ENCODE data around the gene GAS6.
"Not testable (repeated sequence)": the region's sequence is repeated elsewhere in the genome, so short reads cannot be mapped to it uniquely, and the experiment has no call there.

Gene GAS6

DNA sequence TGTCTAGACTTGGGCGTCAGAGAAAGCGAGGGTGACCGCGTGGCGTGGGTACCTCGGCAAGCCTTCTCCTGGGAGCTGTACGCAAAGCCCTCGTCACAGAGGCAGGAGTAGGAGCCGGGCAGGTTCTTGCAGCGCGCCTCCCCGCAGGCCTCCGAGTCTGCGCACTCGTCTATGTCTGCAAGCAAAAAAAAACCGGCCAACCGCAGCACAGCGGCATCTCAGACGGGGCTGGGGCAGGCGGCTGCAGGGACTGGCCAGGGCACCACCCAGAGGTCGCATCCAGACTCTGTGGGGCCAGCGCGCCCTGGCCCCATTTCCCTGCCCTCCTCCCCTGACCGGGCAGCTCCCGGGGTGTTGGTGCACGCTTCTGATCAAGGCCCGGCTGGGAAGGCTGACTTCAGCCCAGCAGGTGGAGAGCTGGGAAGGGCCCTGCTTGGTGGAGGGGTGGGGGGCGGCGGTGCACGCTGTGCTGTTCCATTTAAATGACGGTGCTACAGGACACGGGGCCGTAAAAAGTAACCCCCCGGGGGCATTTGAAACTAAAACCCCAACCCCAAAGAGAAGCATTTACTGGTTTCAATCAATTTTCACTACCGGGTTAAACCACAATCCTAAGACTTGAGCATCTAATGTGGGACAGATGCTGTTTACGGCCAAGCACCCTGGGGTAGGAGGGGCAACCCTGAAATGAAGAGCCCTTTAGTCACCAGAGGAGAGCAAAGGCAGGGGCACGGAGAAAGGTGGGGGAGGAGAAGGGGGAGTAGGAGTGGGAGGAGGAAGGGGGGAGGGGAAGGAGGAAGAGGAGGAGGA is 28.2 kb downstream of the GAS6 start:
- peak; percentile 73 for DNase-seq

DNA sequence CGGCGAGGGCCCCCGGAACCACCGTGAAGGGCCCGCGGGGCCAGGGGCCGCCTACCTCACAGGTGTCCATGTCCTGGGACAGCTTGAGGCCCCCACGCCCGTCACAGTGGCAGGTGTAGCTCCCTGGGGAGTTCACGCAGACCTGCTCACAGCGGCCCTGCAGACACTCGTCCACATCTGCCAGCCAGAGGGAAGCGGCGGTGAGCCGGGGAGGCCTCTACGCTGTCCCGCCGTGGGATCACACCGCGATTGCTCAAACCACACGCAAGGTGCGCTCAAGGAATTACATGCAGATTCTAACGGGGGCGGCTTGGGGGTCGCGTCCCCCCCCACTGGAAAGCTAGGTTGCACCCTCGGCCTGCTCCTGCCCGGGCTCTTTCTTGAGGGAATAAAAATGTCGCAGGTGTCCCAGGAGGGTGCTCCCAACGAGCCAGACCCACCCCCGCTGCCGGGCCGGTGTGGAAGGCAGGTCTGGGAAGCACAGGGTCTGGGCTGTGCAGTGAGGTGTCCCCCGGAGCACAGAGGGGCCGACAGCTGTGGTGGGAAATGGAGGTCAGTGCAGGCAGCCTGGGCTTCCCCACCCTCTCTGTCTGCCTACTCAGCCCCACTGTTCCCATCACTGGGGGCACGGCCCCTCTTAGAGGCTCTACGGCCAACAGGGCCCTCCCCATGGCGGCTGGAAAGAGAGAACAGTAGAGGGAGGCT is 29.2 kb downstream of the GAS6 start:
- no peak for DNase-seq

DNA sequence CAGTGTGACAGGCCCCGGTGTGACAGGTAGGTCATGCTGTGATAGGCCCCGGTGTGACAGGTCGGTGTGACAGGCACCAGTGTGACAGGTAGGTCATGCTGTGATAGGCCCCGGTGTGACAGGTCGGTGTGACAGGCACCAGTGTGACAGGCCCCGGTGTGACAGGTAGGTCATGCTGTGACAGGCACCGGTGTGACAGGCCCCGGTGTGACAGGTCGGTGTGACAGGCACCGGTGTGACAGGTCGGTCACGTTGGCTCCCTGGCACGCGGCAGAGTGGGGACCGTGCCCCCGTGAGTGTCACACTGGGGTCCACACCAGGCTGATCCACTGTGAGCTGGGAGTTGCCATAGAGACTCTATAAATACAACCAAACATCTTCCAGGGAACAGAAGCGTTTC is 29.9 kb downstream of the GAS6 start:
- not testable (repeated sequence) for DNase-seq

DNA sequence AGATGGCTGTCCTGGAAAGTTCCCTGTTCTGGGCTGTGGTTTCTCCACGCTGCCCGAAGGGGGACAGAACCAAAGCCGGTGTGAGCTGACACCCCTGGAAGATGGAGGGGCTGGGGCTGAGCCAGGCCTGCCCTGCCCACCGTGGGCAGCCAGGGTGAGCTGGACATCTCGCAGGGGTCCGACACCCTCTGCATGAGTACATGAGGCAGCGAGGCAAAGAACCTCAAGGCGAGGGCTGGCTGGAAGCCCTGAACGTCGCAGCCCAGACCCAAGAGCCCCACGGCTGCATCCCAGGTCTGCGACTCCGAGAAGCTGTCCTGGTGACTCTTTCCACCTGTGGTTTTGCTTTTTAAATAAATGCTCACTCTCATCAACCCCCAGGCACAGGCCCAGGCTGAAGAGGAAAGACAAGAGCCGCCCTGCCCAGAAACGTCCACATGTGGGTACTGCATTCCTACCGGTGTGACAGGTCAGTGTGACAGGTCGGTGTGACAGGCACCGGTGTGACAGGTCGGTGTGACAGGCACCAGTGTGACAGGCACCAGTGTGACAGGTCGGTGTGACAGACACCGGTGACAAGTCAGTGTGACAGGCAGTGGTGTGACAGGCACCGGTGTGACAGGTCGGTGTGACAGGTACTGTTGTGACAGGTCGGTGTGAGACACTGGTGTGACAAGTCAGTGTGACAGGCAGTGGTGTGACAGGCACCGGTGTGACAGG is 30.6 kb downstream of the GAS6 start:
- DNase-seq: no peak

DNA sequence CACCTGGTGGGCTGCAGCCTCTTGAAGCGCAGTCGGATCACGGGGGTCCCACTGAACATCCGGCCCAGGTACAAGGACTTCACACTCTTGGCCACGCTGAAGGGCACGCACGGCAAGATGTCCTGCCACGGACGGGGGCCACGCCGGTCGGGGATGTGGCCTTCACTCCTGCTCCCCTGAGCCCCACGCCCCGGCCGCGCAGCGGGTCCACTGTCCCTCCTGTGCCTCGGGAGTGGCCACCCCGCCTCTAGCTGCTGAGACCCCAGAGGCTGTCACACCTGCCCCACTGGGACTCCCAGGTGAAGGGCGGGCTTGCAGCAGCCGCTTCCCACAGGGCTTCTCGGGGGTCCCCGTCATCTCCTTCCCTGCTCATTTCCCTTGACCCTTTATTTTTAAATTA is 31.2 kb downstream of the GAS6 start:
- no peak for DNase-seq

DNA sequence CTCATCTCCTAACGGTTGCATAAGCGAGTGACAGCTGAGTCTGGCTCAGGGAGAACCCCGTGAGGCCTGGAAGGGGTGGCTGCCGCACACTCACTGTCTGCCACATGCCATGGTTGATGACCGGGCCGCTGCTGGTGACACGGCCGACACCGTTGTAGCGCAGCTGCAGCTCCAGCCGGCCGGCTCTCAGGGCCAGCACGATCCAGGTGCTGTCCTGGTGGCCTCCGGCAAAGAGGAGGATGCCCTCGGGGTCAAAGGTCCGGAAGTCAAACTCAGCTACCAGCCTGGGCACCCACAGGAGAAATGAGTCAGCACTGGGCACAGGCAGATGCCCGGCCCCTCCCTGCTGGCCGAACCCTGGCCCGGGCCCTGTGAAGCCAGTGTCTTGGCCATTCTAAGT is 31.7 kb downstream of the GAS6 start:
- no peak for DNase-seq

DNA sequence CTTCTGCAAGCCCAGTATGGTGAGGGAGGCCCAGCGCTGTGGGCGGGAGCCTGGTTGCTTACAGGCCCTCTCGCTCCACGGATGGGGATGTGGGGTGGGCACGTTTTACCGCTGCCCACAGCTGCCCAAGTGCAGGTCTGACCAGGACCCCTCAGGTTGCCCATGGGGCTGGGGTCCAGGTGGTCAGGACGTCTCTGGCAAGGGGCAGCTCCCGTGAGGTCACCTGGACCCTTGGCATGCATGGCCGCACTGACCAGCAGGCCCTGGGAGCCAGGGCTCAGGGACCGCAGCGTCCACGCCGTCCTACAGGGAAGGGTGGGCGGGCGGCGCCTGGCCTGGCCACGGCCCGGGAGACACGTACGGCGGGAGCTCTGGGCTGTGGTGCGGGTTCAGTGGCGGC is 32.8 kb downstream of the GAS6 start:
- DNase-seq: no peak

DNA sequence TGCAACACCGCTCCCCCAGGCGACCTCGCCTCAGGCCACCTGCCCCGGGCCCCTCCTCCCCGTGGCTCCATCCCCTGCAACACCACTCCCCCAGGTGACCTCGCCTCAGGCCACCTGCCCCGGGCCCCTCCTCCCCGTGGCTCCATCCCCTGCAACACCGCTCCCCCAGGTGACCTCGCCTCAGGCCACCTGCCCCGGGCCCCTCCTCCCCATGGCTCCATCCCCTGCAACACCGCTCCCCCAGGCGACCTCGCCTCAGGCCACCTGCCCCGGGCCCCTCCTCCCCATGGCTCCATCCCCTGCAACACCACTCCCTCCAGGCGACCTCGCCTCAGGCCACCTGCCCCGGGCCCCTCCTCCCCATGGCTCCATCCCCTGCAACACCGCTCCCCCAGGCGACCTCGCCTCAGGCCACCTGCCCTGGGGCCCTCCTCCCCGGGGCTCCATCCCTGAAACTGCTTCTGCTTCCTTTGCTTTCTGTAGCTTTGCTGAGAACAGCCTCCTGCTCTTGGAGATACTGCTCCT is 33.4 kb downstream of the GAS6 start:
- not testable (repeated sequence) for DNase-seq

DNA sequence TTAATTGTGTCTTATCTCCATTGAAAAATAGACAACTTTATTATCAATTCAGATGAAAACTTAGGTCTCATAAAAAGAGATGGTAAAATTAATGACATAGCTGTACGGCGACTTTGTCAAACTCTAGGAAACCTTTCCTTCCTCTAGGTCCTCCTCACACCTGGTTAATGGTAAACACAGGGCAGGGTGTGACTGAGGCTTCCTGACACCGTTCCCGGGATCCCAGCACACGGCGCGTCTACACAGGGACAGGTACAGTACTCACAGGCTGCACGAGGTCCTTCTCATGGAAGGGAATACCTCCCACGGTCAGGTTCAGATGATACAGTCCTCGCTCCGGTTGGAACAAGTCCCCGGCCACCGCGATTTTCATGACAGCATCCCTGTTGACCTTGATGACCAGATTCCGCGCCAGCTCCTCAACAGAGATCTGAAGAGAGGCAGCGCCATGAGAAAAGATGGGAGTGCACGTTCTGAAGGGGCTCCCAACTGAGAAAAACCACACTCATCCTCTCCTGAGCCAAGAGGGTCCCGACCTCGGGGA is 35.5 kb downstream of the GAS6 start:
- DNase-seq: no peak

DNA sequence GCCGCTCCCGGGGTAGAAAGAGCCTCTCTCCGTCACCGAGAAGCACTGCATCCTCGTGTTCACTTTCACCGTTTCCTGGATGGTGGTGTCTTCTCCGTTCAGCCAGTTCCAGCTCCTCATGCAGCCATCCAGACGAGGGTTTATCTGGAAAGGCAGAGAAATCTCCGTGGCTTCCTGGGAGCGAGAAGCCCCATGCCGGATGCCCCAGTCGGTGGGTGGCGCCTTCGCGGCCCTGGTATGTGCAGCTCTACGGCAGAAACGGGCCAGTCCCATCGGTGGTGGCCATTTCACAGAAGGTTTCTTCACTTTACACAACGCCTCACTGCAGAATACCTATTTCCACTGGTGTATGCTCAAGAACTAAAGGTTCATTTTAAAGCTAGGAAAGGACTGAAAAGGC is 36.9 kb downstream of the GAS6 start:
- no peak for DNase-seq

DNA sequence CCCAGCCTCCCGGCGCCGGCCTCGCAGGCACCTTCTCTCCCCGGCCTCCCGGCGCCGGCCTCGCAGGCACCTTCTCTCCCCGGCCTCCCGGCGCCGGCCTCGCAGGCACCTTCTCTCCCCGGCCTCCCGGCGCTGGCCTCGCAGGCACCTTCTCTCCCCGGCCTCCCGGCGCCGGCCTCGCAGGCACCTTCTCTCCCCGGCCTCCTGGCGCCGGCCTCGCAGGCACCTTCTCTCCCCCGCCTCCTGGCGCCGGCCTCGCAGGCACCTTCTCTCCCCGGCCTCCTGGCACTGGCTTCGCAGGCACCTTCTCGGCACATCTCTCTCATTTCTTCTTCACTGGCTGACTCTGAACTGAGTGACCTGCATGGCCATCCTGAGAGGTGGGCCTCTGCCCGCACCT is 37.4 kb downstream of the GAS6 start:
- not testable (repeated sequence) for DNase-seq

DNA sequence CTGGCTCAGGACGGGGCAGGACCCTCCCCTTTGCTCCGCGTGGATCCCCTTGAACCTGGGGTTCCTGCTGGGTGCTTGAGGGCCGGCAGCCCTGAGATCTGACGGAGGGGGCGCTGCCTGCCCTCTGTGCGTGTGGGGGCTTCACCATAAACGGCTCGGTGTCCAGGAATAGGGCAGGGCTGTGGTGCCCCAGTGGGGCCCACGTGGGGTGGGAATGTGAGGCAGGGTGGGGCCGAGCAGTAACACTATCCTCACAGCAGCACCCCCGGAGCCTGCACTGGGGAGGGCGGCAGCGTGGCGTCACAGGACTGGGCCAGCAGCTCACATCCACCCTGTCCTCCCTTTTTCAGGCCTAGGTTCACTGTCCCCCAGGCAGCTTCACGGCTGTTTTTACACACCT is 38.0 kb downstream of the GAS6 start:
- no peak for DNase-seq

DNA sequence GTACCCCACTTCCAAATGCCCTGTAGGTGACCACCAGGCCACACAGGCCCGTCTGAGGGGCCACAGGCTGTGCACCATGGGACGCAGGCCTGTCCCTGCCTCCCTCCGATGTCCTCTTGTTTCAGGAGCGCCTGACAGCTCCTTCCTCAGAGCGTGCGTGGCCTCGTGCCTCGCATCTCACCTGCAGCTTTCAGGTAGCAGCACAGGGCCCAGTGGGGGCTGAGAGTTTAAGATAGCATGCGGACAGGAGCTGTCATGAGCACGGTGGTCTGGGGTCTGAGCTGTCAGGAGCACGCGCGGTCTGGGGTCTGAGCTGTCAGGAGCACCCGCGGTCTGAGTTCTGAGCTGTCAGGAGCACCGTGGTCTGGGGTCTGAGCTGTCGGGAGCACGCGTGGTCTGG is 40.1 kb downstream of the GAS6 start:
- no peak for DNase-seq

DNA sequence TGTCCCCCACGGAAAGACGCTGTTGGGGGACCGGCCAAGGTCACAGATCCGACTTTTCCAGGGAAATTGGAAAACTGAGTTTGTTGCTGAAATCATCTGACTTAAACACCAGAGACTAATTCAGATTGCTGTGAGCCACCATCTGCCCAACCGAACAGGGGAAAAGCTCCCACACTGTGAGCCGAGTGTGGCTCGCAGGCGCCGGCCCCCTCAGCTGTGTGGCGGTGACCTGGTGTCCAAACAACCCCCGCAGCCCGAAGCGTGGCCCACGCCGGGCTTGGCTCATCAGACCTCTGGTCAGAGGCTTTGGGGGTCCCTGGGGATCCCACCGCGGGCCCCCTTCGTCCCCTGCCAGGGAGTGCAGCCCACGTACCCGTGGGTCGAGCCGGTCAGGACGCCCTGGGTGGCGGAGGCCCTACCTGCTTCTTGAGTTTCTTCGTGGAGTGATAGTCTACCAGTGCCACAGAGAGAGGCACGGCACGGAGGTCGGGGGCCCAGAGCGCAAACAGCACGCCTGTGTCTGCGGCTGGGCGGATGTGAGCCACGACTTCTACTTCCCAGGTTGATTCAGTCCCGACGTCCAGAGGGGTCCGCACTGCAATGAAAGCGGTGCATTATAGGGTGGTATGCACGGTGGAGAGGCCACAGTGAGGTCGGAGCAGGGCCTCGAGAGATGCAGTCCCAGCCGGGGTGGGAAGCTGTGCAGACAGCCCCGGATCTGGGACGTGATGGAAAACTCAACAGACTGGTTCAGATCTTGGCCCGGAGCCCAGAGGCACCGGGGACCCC is 40.7 kb downstream of the GAS6 start:
- no peak for DNase-seq

DNA sequence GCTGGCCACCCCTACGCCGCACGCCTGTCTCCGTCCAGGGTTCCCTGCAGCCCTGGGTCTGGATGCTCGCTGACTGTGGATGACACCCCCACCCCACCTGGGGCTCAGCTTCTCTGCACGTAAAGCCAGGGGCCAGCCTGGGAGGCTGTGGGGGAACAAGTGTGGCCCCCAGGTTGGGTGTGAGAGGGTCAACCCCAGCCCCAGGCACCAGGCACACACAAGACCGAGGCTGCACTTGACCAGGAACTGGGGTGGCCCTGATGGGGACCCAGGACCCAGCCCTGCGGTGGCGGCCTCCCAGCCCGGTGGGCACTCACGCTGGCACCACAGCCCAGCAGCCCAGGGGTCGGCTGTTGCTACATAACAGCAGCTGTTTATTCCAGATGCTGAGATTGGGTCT is 41.6 kb downstream of the GAS6 start:
- DNase-seq: no peak

DNA sequence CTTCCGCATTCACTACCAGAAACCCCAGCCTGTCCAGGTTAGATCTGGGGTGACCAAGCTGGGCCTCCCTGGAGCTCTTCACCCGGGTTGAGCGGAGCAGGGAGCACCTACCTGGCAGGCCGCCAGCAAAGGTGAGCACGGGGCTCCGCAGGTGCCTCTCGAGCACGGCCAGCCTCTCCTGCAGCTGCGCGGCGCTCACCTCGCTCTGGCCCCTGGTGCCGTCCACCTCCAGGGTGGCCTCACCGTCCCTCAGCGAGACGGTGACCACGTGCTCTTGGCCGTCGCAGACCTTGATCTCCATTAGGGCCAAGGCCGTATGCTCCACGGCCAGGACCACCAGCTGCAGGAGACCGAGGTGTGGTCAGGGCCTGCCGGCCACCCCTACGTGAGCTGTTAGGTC is 42.0 kb downstream of the GAS6 start:
- DNase-seq: no peak

DNA sequence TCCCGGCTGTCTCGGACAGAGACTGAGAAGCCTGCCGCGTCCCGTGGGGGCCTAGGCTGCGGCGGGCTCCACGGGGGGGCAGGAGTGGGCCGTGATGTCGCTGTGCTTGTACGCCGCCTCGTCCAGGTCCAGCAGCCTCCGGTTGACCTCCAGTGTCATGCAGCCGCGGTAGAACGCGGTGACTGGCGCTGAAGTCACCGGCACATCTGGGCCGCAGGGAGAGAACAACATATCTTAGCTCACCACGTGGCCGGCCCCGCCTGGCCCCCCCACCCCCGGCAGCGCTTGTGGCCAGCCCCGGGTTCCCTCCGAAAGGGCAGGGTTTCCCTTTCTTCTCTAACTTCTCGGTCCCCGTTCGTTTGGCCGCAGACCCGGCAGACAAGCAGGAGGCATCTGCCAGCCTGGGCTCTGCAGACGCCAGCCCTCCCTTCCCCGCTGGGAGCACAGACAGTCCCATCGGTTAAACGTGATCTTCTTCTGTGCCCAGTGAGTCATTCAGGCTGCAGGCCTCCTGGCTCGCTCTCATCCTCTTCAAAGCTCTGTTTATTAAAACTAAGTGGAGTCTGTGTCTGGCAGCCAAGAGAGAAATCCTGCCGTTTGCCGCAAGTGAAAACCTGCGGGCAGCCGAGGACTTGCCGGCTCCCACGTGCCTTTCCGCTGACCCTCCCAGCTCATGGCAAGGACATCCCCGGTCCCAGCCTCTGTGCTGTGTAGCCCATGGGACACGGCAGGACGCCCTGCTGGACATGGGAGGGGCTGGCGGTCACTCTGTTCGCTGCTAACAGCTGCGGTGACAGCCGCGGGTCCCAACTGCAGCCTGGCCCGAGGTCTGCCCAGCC is 42.8 kb downstream of the GAS6 start:
- DNase-seq: peak; percentile 77

DNA sequence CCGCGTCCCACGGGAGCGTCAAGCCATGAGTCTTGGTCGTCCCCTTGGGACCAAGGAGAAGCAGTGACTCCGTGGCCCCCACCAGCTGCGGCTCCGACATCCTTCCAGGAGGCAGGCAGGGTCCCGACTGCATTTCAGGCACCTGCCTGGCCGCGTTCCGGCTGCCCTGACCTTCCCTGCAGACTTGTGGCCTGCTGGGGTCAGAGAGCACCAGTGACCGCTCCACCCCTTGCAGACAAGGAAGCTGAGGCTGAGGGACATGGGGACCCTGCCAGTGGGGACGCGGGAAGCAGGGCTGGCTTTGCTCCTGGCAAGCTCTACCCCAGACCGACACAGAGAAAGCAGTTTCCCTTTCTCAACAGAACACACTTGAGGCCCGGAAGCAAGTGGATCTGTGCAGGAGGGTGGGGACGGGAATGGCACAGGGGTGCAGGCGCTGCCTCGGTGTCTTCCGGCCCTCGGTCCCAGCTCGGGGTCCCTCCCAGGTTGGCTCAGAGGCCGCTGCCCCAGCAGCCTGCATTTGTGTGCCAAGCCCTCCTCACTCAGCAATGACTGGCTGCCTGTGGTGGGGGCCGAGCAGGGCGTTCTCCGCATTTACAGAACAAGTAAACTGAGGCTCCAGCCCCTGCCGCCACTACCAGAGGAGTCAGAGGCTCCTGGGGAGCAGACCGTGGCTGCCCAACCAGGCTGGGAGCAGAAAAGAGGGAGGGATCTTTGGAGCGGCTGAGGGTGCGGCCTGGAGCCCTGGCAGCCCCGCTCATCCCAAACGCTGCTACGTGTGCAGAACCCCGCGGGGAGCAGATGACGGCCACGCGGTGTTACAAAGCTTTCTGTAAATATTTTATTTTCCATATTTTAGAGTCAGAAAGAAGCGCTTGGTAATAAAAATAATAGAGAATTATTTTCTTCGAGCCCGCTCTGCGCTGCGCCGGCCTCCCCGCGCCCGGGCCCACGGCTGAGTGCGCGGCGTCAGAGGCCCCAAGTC is 43.9 kb downstream of the GAS6 start:
- DNase-seq: no peak

DNA sequence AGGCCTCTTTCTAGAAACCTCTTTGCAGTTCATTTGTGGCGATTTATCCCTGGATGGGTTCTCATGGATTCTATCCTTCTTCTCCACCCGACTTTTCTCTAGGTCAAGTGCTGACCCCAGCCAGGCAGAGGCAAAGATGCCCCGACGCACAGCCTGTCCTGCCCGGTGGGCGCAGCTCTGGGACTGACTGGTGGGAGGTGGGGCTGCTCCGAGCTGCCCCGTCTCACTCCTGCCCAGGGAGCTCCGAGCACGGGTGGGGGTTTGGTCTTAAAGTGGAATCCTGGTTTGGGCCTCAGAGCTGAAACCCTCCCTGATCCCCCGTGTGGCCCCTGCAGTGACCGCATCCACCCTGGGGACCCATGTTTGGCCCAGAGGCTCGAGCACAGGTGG is 44.5 kb downstream of the GAS6 start:
- DNase-seq: no peak

DNA sequence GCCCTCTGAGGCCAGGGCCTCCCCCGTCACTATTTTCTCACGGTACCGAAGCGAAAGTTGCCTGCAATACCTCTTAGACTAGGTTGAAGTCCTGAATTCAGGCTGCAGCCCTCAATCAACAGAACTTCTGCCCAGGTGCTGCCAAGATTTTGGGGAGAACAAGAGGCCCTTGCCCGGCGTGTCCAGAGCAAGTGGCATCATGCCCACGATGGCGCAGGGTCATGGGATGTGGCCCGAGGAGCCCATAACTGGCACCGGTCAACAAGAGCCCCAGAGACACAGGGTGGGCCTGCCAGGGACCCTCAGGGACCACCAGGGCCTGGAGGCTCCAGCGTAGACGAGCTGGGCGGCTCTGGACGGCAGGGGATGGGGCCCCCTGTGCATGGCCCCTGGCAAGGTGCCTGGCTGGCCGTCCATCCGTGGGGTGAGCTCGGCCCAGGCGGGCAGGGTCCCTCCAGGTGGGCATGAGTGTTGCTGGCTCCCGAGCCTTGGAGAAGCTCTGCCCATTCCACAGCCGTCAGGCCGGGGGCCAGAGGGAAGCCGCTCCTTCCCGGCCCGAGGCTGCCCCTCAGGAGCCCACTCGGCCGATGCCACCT is 45.1 kb downstream of the GAS6 start:
- no peak for DNase-seq

Measured in NCI-H69 (cell line).